ENCODE data around the gene CASKIN1. TPM values are rescaled to one million over a fixed set of nuclear protein-coding genes. Genes with fewer than 3 reads are reported as not detected.

Gene CASKIN1
- total and polyA plus RNA-seq, 4 donors = under 0.01 to 0.17 (median 0.09) TPM; not detected in 1

DNA sequence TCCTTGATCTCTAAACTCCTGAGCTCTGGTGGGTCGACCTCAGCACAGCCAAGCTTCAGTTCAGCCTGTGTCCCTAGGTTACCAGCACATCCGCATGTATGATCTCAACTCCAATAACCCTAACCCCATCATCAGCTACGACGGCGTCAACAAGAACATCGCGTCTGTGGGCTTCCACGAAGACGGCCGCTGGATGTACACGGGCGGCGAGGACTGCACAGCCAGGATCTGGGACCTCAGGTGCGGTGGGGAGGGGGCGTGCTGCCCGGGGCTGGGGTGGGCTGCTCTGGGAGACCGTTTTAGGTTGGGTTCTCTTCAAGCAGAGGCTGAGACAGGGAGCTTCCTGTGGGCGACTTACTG lies 10.0 kb upstream of the CASKIN1 start:
- peak overlapping the region; percentile 80 to 98 for H3K27ac ChIP-seq (ENCODE audit: low read depth in 1 of 2, low read length in 2 of 2)
- peak overlapping the region in 1 of 2 donors; percentile 74 for H3K9ac ChIP-seq (ENCODE audit: low read depth in 1 of 2, low read length in 2 of 2)

DNA sequence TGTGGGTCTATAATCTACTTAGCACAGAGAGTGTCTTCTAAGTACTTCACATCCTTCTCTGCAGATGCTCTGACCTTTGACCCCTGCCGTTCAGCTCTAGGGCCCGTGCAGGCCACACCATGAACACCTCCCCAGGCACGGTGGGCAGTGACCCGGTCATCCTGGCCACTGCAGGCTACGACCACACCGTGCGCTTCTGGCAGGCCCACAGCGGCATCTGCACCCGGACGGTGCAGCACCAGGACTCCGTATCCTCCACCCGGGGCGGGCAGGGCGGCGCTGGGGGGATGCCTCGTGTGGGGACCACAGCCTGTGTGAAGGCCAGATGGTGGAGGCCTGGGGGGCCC lies 9.5 kb upstream of the CASKIN1 start:
- Histone ChIP-seq H3K36me3 (ENCODE audit: control insufficient read depth in 4 of 4, insufficient read depth in 3 of 4, low read depth in 1 of 4, low read length in 3 of 4) (peaks cover 0 to 21% (median 6%) of the 10 kb centered on the region in 4 donors), H3K4me1 (ENCODE audit: control insufficient read depth in 4 of 4, insufficient read depth in 4 of 4, low read length in 3 of 4) (peaks cover 4 to 19% (median 10%) of the 10 kb centered on the region in 4 donors), H3K27ac (ENCODE audit: low read depth in 1 of 2, low read length in 2 of 2) (peak overlapping the region; percentile 80 to 98), H3K4me3 (ENCODE audit: low read depth in 1 of 3, low read length in 3 of 3) (peak overlapping the region; percentile 50 to 80 (median 76)), H3K9ac (ENCODE audit: low read depth in 1 of 2, low read length in 2 of 2) (peak overlapping the region in 1 of 2 donors; percentile 74), H3K27me3 (ENCODE audit: control insufficient read depth in 4 of 4, insufficient read depth in 4 of 4, low read length in 3 of 4) (no peaks in the 10 kb centered on the region), H3K9me3 (ENCODE audit: control insufficient read depth in 4 of 4, low read length in 3 of 4) (no peaks in the 10 kb centered on the region)
- DNase-seq (ENCODE audit: low spot score) = no peak
- WGBS = 11% methylated on average over 16 of the region's 16 CpGs
- TF ChIP-seq RAD21 (IDR thresholded peaks at IDR 0.05) (no peak), NR2F2 (IDR thresholded peaks at IDR 0.05) (no peak), JUND (IDR thresholded peaks at IDR 0.05) (no peak), SP1 (IDR thresholded peaks at IDR 0.05) (no peak), GABPA (IDR thresholded peaks at IDR 0.05 in 1 of 2, conservative IDR thresholded peaks at IDR 0.05 in 1 of 2) (no peak), HNF4G (IDR thresholded peaks at IDR 0.05) (no peak), RXRA (IDR thresholded peaks at IDR 0.05) (no peak), EGR1 (IDR thresholded peaks at IDR 0.05; ENCODE audit: low read depth in 2 of 2) (no peak), FOXA2 (IDR thresholded peaks at IDR 0.05) (no peak)
- TF ChIP-seq, protein P1, sequence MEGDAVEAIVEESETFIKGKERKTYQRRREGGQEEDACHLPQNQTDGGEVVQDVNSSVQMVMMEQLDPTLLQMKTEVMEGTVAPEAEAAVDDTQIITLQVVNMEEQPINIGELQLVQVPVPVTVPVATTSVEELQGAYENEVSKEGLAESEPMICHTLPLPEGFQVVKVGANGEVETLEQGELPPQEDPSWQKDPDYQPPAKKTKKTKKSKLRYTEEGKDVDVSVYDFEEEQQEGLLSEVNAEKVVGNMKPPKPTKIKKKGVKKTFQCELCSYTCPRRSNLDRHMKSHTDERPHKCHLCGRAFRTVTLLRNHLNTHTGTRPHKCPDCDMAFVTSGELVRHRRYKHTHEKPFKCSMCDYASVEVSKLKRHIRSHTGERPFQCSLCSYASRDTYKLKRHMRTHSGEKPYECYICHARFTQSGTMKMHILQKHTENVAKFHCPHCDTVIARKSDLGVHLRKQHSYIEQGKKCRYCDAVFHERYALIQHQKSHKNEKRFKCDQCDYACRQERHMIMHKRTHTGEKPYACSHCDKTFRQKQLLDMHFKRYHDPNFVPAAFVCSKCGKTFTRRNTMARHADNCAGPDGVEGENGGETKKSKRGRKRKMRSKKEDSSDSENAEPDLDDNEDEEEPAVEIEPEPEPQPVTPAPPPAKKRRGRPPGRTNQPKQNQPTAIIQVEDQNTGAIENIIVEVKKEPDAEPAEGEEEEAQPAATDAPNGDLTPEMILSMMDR (IDR thresholded peaks at IDR 0.05; ENCODE audit: low read depth, low read length, missing input control) = no peak
- TF ChIP-seq, protein P2, sequence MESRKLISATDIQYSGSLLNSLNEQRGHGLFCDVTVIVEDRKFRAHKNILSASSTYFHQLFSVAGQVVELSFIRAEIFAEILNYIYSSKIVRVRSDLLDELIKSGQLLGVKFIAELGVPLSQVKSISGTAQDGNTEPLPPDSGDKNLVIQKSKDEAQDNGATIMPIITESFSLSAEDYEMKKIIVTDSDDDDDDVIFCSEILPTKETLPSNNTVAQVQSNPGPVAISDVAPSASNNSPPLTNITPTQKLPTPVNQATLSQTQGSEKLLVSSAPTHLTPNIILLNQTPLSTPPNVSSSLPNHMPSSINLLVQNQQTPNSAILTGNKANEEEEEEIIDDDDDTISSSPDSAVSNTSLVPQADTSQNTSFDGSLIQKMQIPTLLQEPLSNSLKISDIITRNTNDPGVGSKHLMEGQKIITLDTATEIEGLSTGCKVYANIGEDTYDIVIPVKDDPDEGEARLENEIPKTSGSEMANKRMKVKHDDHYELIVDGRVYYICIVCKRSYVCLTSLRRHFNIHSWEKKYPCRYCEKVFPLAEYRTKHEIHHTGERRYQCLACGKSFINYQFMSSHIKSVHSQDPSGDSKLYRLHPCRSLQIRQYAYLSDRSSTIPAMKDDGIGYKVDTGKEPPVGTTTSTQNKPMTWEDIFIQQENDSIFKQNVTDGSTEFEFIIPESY (IDR thresholded peaks at IDR 0.05) = no peak
- TF ChIP-seq, protein P3, sequence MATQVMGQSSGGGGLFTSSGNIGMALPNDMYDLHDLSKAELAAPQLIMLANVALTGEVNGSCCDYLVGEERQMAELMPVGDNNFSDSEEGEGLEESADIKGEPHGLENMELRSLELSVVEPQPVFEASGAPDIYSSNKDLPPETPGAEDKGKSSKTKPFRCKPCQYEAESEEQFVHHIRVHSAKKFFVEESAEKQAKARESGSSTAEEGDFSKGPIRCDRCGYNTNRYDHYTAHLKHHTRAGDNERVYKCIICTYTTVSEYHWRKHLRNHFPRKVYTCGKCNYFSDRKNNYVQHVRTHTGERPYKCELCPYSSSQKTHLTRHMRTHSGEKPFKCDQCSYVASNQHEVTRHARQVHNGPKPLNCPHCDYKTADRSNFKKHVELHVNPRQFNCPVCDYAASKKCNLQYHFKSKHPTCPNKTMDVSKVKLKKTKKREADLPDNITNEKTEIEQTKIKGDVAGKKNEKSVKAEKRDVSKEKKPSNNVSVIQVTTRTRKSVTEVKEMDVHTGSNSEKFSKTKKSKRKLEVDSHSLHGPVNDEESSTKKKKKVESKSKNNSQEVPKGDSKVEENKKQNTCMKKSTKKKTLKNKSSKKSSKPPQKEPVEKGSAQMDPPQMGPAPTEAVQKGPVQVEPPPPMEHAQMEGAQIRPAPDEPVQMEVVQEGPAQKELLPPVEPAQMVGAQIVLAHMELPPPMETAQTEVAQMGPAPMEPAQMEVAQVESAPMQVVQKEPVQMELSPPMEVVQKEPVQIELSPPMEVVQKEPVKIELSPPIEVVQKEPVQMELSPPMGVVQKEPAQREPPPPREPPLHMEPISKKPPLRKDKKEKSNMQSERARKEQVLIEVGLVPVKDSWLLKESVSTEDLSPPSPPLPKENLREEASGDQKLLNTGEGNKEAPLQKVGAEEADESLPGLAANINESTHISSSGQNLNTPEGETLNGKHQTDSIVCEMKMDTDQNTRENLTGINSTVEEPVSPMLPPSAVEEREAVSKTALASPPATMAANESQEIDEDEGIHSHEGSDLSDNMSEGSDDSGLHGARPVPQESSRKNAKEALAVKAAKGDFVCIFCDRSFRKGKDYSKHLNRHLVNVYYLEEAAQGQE (IDR thresholded peaks at IDR 0.05) = no peak
- TF ChIP-seq, protein P4, sequence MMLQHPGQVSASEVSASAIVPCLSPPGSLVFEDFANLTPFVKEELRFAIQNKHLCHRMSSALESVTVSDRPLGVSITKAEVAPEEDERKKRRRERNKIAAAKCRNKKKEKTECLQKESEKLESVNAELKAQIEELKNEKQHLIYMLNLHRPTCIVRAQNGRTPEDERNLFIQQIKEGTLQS (IDR thresholded peaks at IDR 0.05) = no peak
- TF ChIP-seq, protein P5, sequence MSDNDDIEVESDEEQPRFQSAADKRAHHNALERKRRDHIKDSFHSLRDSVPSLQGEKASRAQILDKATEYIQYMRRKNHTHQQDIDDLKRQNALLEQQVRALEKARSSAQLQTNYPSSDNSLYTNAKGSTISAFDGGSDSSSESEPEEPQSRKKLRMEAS (IDR thresholded peaks at IDR 0.05) = no peak

More for the DNA sequence above, 10.0 kb upstream of the CASKIN1 start:
- Histone ChIP-seq H3K9me3 (ENCODE audit: control insufficient read depth in 4 of 4, low read length in 3 of 4) (no peaks in the 10 kb centered on the region), H3K4me1 (ENCODE audit: control insufficient read depth in 4 of 4, insufficient read depth in 4 of 4, low read length in 3 of 4) (peaks cover 4 to 19% (median 10%) of the 10 kb centered on the region in 4 donors), H3K27me3 (ENCODE audit: control insufficient read depth in 4 of 4, insufficient read depth in 4 of 4, low read length in 3 of 4) (no peaks in the 10 kb centered on the region), H3K36me3 (ENCODE audit: control insufficient read depth in 4 of 4, insufficient read depth in 3 of 4, low read depth in 1 of 4, low read length in 3 of 4) (peaks cover 0 to 21% (median 6%) of the 10 kb centered on the region in 4 donors), H3K4me3 (ENCODE audit: low read depth in 1 of 3, low read length in 3 of 3) (peak overlapping the region in 2 of 3 donors; percentile 50 to 76)
- WGBS = 84% methylated on average over 18 of the region's 18 CpGs
- TF ChIP-seq GABPA (IDR thresholded peaks at IDR 0.05 in 1 of 2, conservative IDR thresholded peaks at IDR 0.05 in 1 of 2) (no peak), HNF4A (conservative IDR thresholded peaks at IDR 0.05) (no peak), NR2F2 (IDR thresholded peaks at IDR 0.05) (no peak), YY1 (IDR thresholded peaks at IDR 0.05) (no peak), RAD21 (IDR thresholded peaks at IDR 0.05) (no peak), TAF1 (conservative IDR thresholded peaks at IDR 0.05) (no peak), EGR1 (IDR thresholded peaks at IDR 0.05; ENCODE audit: low read depth in 2 of 2) (no peak), SP1 (IDR thresholded peaks at IDR 0.05) (no peak), JUND (IDR thresholded peaks at IDR 0.05) (no peak), HNF4G (IDR thresholded peaks at IDR 0.05) (no peak), RXRA (IDR thresholded peaks at IDR 0.05) (no peak)
- TF ChIP-seq, protein P5 (IDR thresholded peaks at IDR 0.05) = no peak
- TF ChIP-seq, protein P3 (IDR thresholded peaks at IDR 0.05) = no peak
- TF ChIP-seq, protein P4 (IDR thresholded peaks at IDR 0.05) = no peak
- DNase-seq (ENCODE audit: low spot score) = no peak
